Natural killer cell (primary cell): ENCODE data around the gene NAA40. TPM values are rescaled to one million over a fixed set of nuclear protein-coding genes. Genes with fewer than 3 reads are reported as not detected.

Experiments
- ATAC-seq, 3 donors: fragments of 150-1000 bp in 2 of 3; fragments of 200-7000 bp in 1 of 3; cut with Tn5 transposase; 1 replicate in 1 of 3; 2 replicates in 2 of 3; pipeline ENCODE4 v1.10.0; 2021; ENCODE audit warnings: mild to moderate bottlenecking in 2 of 3, moderate library complexity in 2 of 3
- DNase-seq, 2 donors: peaks; one replicate each; pipeline versions ENCODE4 v3.0.0 to v3.0.0-alpha.2; 2013 to 2021; ENCODE audit warnings: mixed read lengths in 1 of 2
- H3K27ac ChIP-seq: one replicate; pipeline ENCODE4 v1.5.1; 2013; ENCODE audit warnings: mild to moderate bottlenecking, low read length
- H3K27me3 ChIP-seq: one replicate; pipeline ENCODE4 v1.6.1; 2013; ENCODE audit warnings: low read length; ENCODE audit not compliant: control insufficient read depth, insufficient read depth
- H3K36me3 ChIP-seq: one replicate; pipeline ENCODE4 v1.6.1; 2013; ENCODE audit warnings: low read length; ENCODE audit not compliant: control insufficient read depth, insufficient read depth
- H3K4me1 ChIP-seq: one replicate; pipeline ENCODE4 v1.6.1; 2013; ENCODE audit warnings: low read length; ENCODE audit not compliant: control insufficient read depth, insufficient read depth
- H3K4me3 ChIP-seq: one replicate; pipeline ENCODE4 v1.5.1; 2013; ENCODE audit warnings: low read length
- H3K9me3 ChIP-seq: one replicate; pipeline ENCODE4 v1.6.1; 2013; ENCODE audit warnings: low read length; ENCODE audit not compliant: control insufficient read depth, insufficient read depth
- H3K27ac Mint-ChIP-seq, 2 donors: one replicate each; pipeline ENCODE4 v1.8.0; 2022; ENCODE audit warnings: mild to moderate bottlenecking in 2 of 2, mixed read lengths in 2 of 2, moderate library complexity in 1 of 2
- H3K27me3 Mint-ChIP-seq, 2 donors: one replicate each; pipeline ENCODE4 v1.8.0; 2022; ENCODE audit warnings: low read depth in 2 of 2, mixed read lengths in 2 of 2
- H3K36me3 Mint-ChIP-seq: one replicate; pipeline ENCODE4 v1.8.0; 2022; ENCODE audit warnings: mixed read lengths
- H3K4me1 Mint-ChIP-seq, 2 donors: one replicate each; pipeline ENCODE4 v1.8.0; 2022; ENCODE audit warnings: mixed read lengths in 2 of 2
- H3K4me3 Mint-ChIP-seq: one replicate; pipeline ENCODE4 v1.8.0; 2022; ENCODE audit warnings: mild to moderate bottlenecking, moderate library complexity, mixed read lengths
- H3K9me3 Mint-ChIP-seq, 2 donors: one replicate each; pipeline ENCODE4 v1.8.0; 2022; ENCODE audit warnings: mixed read lengths in 2 of 2
- CTCF ChIP-seq: fragments of 200-600 bp; IDR thresholded peaks from one replicate; pipeline ENCODE4 v1.8.0; 2022; ENCODE audit warnings: antibody characterized with exemption
- WGBS: methylation state at CpG from one replicate; pipeline ENCODE4 v1.1.7; 2013; ENCODE audit warnings: missing lambda C conversion rate; ENCODE audit not compliant: insufficient coverage; 5-methylcytosine and 5-hydroxymethylcytosine counted together
- intact Hi-C: fragments of 100-400 bp; cut with micrococcal nuclease; formaldehyde crosslinking; loops from one replicate; pipeline ENCODE4 v1.14.2; 2022
- total RNA-seq, 4 donors: library from RNA; stranded (reverse); fragments of 120-200 nt in 1 of 4; gene quantifications; one replicate each; pipeline versions ENCODE4 v1.2.3 to v1.2.4, GENCODE V29; 2013 to 2022

NAA40 gene
- total RNA-seq, 3 donors from 2014 or later (not counting 1 experiment from before 2014, with no cell fraction given) = 44.8 to 72.1 (median 57.4) TPM

- ATAC-seq (no peak), DNase-seq (no peak)
- H3K27ac Mint-ChIP-seq = no peak overlapping the region
- Histone ChIP-seq H3K4me1 (peaks cover 11% of the 10 kb centered on the region), H3K4me3 (no peak overlapping the region), H3K27me3 (no peaks in the 10 kb centered on the region), H3K9me3 (no peaks in the 10 kb centered on the region), H3K36me3 (peaks cover 16% of the 10 kb centered on the region), H3K27ac (no peak overlapping the region)
- WGBS = 89% methylated on average over 8 of the region's 8 CpGs
- no peaks in the 10 kb centered on the region for H3K27me3 Mint-ChIP-seq
- no peak overlapping the region for H3K4me3 Mint-ChIP-seq
- peaks cover 12 to 14% of the 10 kb centered on the region in 2 donors for H3K4me1 Mint-ChIP-seq
- intact Hi-C loops = loop anchor here (1.0 to 5.0 kb wide), 2 partner anchors 108 to 178 kb away; partner anchors contain the start of gene ZFTA
- no peaks in the 10 kb centered on the region for H3K9me3 Mint-ChIP-seq
- no peak for TF ChIP-seq CTCF
- H3K36me3 Mint-ChIP-seq = no peaks in the 10 kb centered on the region
Observed at GRCh38 chr11:63944987-63945386, 6.2 kb downstream of the NAA40 start.

- ATAC-seq = peak in 2 of 3 donors; percentile 81 to 89
- Histone ChIP-seq H3K9me3 (no peaks in the 10 kb centered on the region), H3K4me1 (peaks cover 13% of the 10 kb centered on the region), H3K4me3 (no peak overlapping the region), H3K27ac (no peak overlapping the region), H3K36me3 (peaks cover 16% of the 10 kb centered on the region), H3K27me3 (no peaks in the 10 kb centered on the region)
- Mint-ChIP-seq H3K4me3 (no peak overlapping the region), H3K27ac (no peak overlapping the region), H3K4me1 (peaks cover 9% of the 10 kb centered on the region in 2 donors), H3K36me3 (no peaks in the 10 kb centered on the region), H3K27me3 (no peaks in the 10 kb centered on the region), H3K9me3 (no peaks in the 10 kb centered on the region)
- peak; percentile 57 for TF ChIP-seq CTCF
- DNase-seq = peak; percentile 30 to 75
- intact Hi-C loops = loop anchor here (1.0 to 5.0 kb wide), 2 partner anchors 108 to 178 kb away; partner anchors contain the start of gene ZFTA
- WGBS = 70% methylated on average over 14 of the region's 14 CpGs
Observed at GRCh38 chr11:63945477-63946163, 6.8 kb downstream of the NAA40 start.

GRCh38 chr11:63951779-63952536 is 13.2 kb downstream of the NAA40 start:
- Histone ChIP-seq H3K27ac (peak overlapping the region; percentile 82), H3K4me3 (peak overlapping the region; percentile 1)
- no peaks in the 10 kb centered on the region for H3K36me3 Mint-ChIP-seq

More at GRCh38 chr11:63951779-63952536, 13.2 kb downstream of the NAA40 start:
- Histone ChIP-seq H3K9me3 (no peaks in the 10 kb centered on the region), H3K36me3 (peaks cover 37% of the 10 kb centered on the region), H3K27me3 (no peaks in the 10 kb centered on the region), H3K4me1 (peaks cover 49% of the 10 kb centered on the region)
- H3K27ac Mint-ChIP-seq = peak overlapping the region; percentile 78 to 84
- WGBS = 34% methylated on average over 20 of the region's 20 CpGs
- no peaks in the 10 kb centered on the region for H3K27me3 Mint-ChIP-seq
- DNase-seq = peak; percentile 56 to 58
- H3K4me1 Mint-ChIP-seq = peaks cover 33 to 54% of the 10 kb centered on the region in 2 donors
- peak; percentile 77 to 86 (median 80) for ATAC-seq
- intact Hi-C loops = no loop called here
- H3K9me3 Mint-ChIP-seq = no peaks in the 10 kb centered on the region
- peak overlapping the region; percentile 75 for H3K4me3 Mint-ChIP-seq
- no peak for TF ChIP-seq CTCF
